H9 (cell line): ENCODE measurements around the gene RPL15. TPM values are rescaled to one million over a fixed set of nuclear protein-coding genes. Genes with fewer than 3 reads are reported as not detected.

ENCODE experiments used
- DNase-seq: peaks from one replicate; pipeline ENCODE4 v3.0.0-alpha.2; 2017
- H2AFZ ChIP-seq: one replicate; pipeline ENCODE4 v1.6.1; 2013; ENCODE audit warnings: mild to moderate bottlenecking, low read length, control low read depth, moderate library complexity
- H2AK5ac ChIP-seq: 2 replicates; pipeline ENCODE4 v1.6.1; 2013; ENCODE audit warnings: low read length, control low read depth, mixed read lengths; ENCODE audit not compliant: insufficient read length
- H2BK120ac ChIP-seq: one replicate; pipeline ENCODE4 v1.6.1; 2013; ENCODE audit warnings: low read depth, mild to moderate bottlenecking, low read length, control low read depth, inconsistent platforms; ENCODE audit not compliant: poor library complexity, severe bottlenecking
- H2BK12ac ChIP-seq: 2 replicates; pipeline ENCODE4 v1.6.1; 2013; ENCODE audit warnings: low read length, control low read depth, mixed read lengths, low read depth; ENCODE audit not compliant: insufficient read length
- H2BK15ac ChIP-seq: 2 replicates; pipeline ENCODE4 v1.6.1; 2013; ENCODE audit warnings: low read depth, low read length, control low read depth
- H2BK20ac ChIP-seq: one replicate; pipeline ENCODE4 v1.6.1; 2013; ENCODE audit warnings: low read depth, mild to moderate bottlenecking, low read length, control low read depth, inconsistent platforms; ENCODE audit not compliant: poor library complexity, severe bottlenecking
- H2BK5ac ChIP-seq: 2 replicates; pipeline ENCODE4 v1.6.1; 2013; ENCODE audit warnings: low read length, control low read depth, mixed read lengths; ENCODE audit not compliant: insufficient read length
- H3K14ac ChIP-seq: 2 replicates; pipeline ENCODE4 v1.6.1; 2013; ENCODE audit warnings: low read length, control low read depth; ENCODE audit not compliant: insufficient read depth
- H3K18ac ChIP-seq: 2 replicates; pipeline ENCODE4 v1.6.1; 2013; ENCODE audit warnings: low read depth, mild to moderate bottlenecking, mixed read lengths, low read length, control low read depth; ENCODE audit not compliant: insufficient read length
- H3K23ac ChIP-seq: 2 replicates; pipeline ENCODE4 v1.6.1; 2013; ENCODE audit warnings: low read length, control low read depth, mixed read lengths, low read depth; ENCODE audit not compliant: insufficient read length
- H3K23me2 ChIP-seq: 2 replicates; pipeline ENCODE4 v1.6.1; 2013; ENCODE audit warnings: low read depth, mild to moderate bottlenecking, mixed read lengths, low read length, control low read depth; ENCODE audit not compliant: insufficient read length, poor library complexity, severe bottlenecking
- H3K27ac ChIP-seq: 2 replicates; pipeline ENCODE4 v1.5.1; 2013; ENCODE audit warnings: low read length, control low read depth, mixed read lengths, low read depth; ENCODE audit not compliant: insufficient read length
- H3K27me3 ChIP-seq: 2 replicates; pipeline ENCODE4 v1.6.1; 2013; ENCODE audit warnings: low read length, control low read depth, inconsistent platforms; ENCODE audit not compliant: insufficient read depth
- H3K4ac ChIP-seq: 2 replicates; pipeline ENCODE4 v1.6.1; 2013; ENCODE audit warnings: low read depth, mild to moderate bottlenecking, control low read depth, inconsistent platforms, low read length, moderate library complexity
- H3K4me1 ChIP-seq: 2 replicates; pipeline ENCODE4 v1.6.1; 2013; ENCODE audit warnings: low read length, control low read depth, inconsistent platforms; ENCODE audit not compliant: insufficient read depth
- H3K4me2 ChIP-seq: 2 replicates; pipeline ENCODE4 v1.6.1; 2013; ENCODE audit warnings: low read length, control low read depth, mixed read lengths; ENCODE audit not compliant: insufficient read length, insufficient read depth
- H3K56ac ChIP-seq: 2 replicates; pipeline ENCODE4 v1.6.1; 2013; ENCODE audit warnings: low read depth, mild to moderate bottlenecking, mixed read lengths, low read length, control low read depth; ENCODE audit not compliant: insufficient read length
- H3K79me1 ChIP-seq: 2 replicates; pipeline ENCODE4 v1.6.1; 2013; ENCODE audit warnings: low read depth, mild to moderate bottlenecking, moderate library complexity, low read length, control low read depth, inconsistent platforms; ENCODE audit not compliant: insufficient read depth, poor library complexity, severe bottlenecking
- H3K79me2 ChIP-seq: 2 replicates; pipeline ENCODE4 v1.6.1; 2013; ENCODE audit warnings: low read length, control low read depth, inconsistent platforms; ENCODE audit not compliant: insufficient read depth
- H3K9ac ChIP-seq: 2 replicates; pipeline ENCODE4 v1.6.1; 2013; ENCODE audit warnings: low read length, control low read depth, mixed read lengths; ENCODE audit not compliant: insufficient read length; ENCODE audit errors: extremely low read depth
- H3K9me3 ChIP-seq: one replicate; pipeline ENCODE4 v1.6.1; 2013; ENCODE audit warnings: low read depth, low read length, inconsistent platforms; ENCODE audit not compliant: control insufficient read depth
- H3T11ph ChIP-seq: one replicate; pipeline ENCODE4 v1.6.1; 2013; ENCODE audit warnings: mild to moderate bottlenecking, low read length, control low read depth, inconsistent platforms
- H4K20me1 ChIP-seq: one replicate; pipeline ENCODE4 v1.6.1; 2013; ENCODE audit not compliant: control insufficient read depth, insufficient read length, insufficient read depth
- H4K5ac ChIP-seq: 2 replicates; pipeline ENCODE4 v1.6.1; 2013; ENCODE audit warnings: low read depth, mild to moderate bottlenecking, mixed read lengths, low read length, control low read depth; ENCODE audit not compliant: insufficient read length
- H4K8ac ChIP-seq: replicated peaks from 2 replicates; pipeline ENCODE4 v1.6.1; 2013; ENCODE audit warnings: low read length, control low read depth, mixed read lengths, low read depth; ENCODE audit not compliant: insufficient read length
- H4K91ac ChIP-seq: 2 replicates; pipeline ENCODE4 v1.6.1; 2013; ENCODE audit warnings: low read depth, mild to moderate bottlenecking, moderate library complexity, mixed read lengths, low read length, control low read depth; ENCODE audit not compliant: insufficient read length
- H3K27ac Mint-ChIP-seq, 3 experiments: 2 replicates in 2 of 3; 3 replicates in 1 of 3; pipeline ENCODE4 v1.8.0; 2020 to 2021; ENCODE audit warnings: mixed read lengths in 3 of 3, mild to moderate bottlenecking in 1 of 3, moderate library complexity in 1 of 3
- H3K27me3 Mint-ChIP-seq: 2 replicates; pipeline ENCODE4 v1.8.0; 2021; ENCODE audit warnings: low read depth, mild to moderate bottlenecking, moderate library complexity, mixed read lengths
- H3K36me3 Mint-ChIP-seq, 3 experiments: 2 replicates in 2 of 3; 3 replicates in 1 of 3; pipeline ENCODE4 v1.8.0; 2020 to 2021; ENCODE audit warnings: low read depth in 3 of 3, mixed read lengths in 3 of 3; ENCODE audit not compliant: insufficient read depth in 1 of 3
- H3K4me1 Mint-ChIP-seq, 2 experiments: 2 replicates each; pipeline ENCODE4 v1.8.0; 2020; ENCODE audit warnings: mixed read lengths in 2 of 2
- H3K4me3 Mint-ChIP-seq, 2 experiments: 2 replicates in 1 of 2; 3 replicates in 1 of 2; pipeline ENCODE4 v1.8.0; 2020 to 2021; ENCODE audit warnings: mild to moderate bottlenecking in 2 of 2, mixed read lengths in 2 of 2, moderate library complexity in 1 of 2
- H3K9me3 Mint-ChIP-seq, 2 experiments: 2 replicates in 1 of 2; 3 replicates in 1 of 2; pipeline ENCODE4 v1.8.0; 2020; ENCODE audit warnings: mild to moderate bottlenecking in 2 of 2, mixed read lengths in 2 of 2, moderate library complexity in 1 of 2
- WGBS: extraction: QIAGEN DNeasy Blood & Tissue Kit; methylation state at CpG from one replicate; pipeline ENCODE4 v1.1.7; 2013; ENCODE audit warnings: missing lambda C conversion rate, low lambda C conversion rate, mixed read lengths; ENCODE audit not compliant: insufficient read length; ENCODE audit errors: extremely low coverage; 5-methylcytosine and 5-hydroxymethylcytosine counted together
- total RNA-seq: library from RNA; stranded (reverse); gene quantifications from 2 replicates; pipeline ENCODE4 v1.2.1, GENCODE V29; 2021
- TF ChIP-seq, protein P1 (sequence below): fragments of 200-600 bp; sonication (generic); conservative IDR thresholded peaks from 3 replicates; pipeline ENCODE4 v1.8.0; 2021; ENCODE audit warnings: antibody characterized with exemption, mild to moderate bottlenecking

The RPL15 gene
- total RNA-seq, 1 experiment from 2014 or later, result 2,794 TPM

DNA sequence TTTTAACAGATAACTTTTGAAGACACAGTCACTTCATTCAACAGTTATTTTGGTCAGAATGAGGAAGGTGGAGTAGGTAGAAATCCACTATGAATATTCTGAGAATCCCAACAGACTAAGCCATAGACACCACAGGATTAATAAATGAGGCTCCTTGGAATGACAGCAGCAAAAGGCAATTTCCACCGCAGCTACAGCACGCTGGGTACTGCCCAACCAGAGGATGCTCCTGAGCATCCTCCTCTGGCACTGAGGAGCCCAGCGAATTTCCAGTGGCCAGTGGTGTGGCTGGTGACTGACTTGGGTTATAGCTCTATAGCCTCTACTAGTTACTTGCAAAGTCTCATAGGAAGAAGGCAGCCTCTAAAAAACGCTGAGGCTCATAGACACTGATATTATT is 24.5 kb downstream of the RPL15 start:
- TF ChIP-seq, protein P1, sequence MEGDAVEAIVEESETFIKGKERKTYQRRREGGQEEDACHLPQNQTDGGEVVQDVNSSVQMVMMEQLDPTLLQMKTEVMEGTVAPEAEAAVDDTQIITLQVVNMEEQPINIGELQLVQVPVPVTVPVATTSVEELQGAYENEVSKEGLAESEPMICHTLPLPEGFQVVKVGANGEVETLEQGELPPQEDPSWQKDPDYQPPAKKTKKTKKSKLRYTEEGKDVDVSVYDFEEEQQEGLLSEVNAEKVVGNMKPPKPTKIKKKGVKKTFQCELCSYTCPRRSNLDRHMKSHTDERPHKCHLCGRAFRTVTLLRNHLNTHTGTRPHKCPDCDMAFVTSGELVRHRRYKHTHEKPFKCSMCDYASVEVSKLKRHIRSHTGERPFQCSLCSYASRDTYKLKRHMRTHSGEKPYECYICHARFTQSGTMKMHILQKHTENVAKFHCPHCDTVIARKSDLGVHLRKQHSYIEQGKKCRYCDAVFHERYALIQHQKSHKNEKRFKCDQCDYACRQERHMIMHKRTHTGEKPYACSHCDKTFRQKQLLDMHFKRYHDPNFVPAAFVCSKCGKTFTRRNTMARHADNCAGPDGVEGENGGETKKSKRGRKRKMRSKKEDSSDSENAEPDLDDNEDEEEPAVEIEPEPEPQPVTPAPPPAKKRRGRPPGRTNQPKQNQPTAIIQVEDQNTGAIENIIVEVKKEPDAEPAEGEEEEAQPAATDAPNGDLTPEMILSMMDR, result no peak
- no peak overlapping the region for H2BK5ac ChIP-seq
- H3K18ac ChIP-seq, result no peak overlapping the region
- no peak overlapping the region for H2AFZ ChIP-seq
- no peak overlapping the region for H2BK15ac ChIP-seq
- H3K27ac Mint-ChIP-seq, result no peak overlapping the region
- no peak overlapping the region for H3T11ph ChIP-seq
- H3K4me2 ChIP-seq, result no peak overlapping the region
- H3K9me3 ChIP-seq, result no peaks in the 10 kb centered on the region
- H3K23ac ChIP-seq, result no peak overlapping the region
- H2AK5ac ChIP-seq, result no peak overlapping the region
- H3K79me1 ChIP-seq, result no peaks in the 10 kb centered on the region
- peaks cover 5% of the 10 kb centered on the region; the same call in 1 of the 2 replicates for H3K4me1 ChIP-seq
- no peak overlapping the region for H2BK120ac ChIP-seq
- H3K27ac ChIP-seq, result no peak overlapping the region
- H2BK12ac ChIP-seq, result no peak overlapping the region
- no peak overlapping the region for H4K5ac ChIP-seq
- H3K4me1 Mint-ChIP-seq, result peaks cover 15% of the 10 kb centered on the region in 2 experiments
- 0 out of 5 replicates have a peak, but pooled peaks cover 0 to 1% of the 10 kb centered on the region in 2 experiments for H3K9me3 Mint-ChIP-seq
- WGBS, result no CpG with 5 or more reads among the region's 4 CpGs
- H3K14ac ChIP-seq, result no peak overlapping the region; the same call in 1 of the 2 replicates
- no peak overlapping the region for H4K8ac ChIP-seq
- no peaks in the 10 kb centered on the region for H4K20me1 ChIP-seq
- H3K27me3 ChIP-seq, result no peaks in the 10 kb centered on the region
- no peak overlapping the region for H3K9ac ChIP-seq
- no peak overlapping the region for H3K4ac ChIP-seq
- H3K4me3 Mint-ChIP-seq, result no peak overlapping the region
- peaks cover 0 to 1% (median 0%) of the 10 kb centered on the region in 3 experiments; a peak in 1 of 7 replicates for H3K36me3 Mint-ChIP-seq
- no peak overlapping the region for H3K56ac ChIP-seq
- peaks cover 23% of the 10 kb centered on the region for H3K27me3 Mint-ChIP-seq
- DNase-seq, result no peak
- no peaks in the 10 kb centered on the region for H3K79me2 ChIP-seq
- no peak overlapping the region for H4K91ac ChIP-seq
- H2BK20ac ChIP-seq, result no peak overlapping the region
- H3K23me2 ChIP-seq, result peaks cover 8% of the 10 kb centered on the region
